GDM1 (cell line): ENCODE measurements around the gene IQCE.

Source experiments
- DNase-seq: peaks from one replicate; lab custom pipeline; 2025; lab: John Stamatoyannopoulos, UW

Gene IQCE

GRCh38 chr7:2635810-2636701 lies 77.3 kb downstream of the IQCE start:
- no peak for DNase-seq

DNA sequence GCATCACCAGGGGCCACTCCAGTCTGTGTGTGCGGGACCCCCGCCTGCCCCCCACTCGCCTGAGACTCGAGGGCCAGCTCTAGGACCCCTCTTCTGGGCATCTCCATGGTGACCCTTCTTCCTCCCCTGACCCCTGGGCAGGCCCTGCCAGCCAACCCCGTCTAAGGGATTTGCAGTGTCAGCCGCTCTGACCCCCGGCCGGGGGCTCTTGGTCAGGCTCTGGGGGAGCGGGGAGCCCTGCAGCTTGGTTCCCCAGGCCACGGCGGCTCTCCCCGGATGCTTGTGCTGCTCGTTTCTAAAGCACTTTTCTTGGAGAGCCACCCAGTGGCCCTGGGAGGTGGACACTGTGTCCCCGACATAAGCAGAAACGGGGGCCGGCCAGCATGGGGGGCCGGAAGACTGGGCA lies 78.3 kb downstream of the IQCE start:
- DNase-seq = no peak

DNA sequence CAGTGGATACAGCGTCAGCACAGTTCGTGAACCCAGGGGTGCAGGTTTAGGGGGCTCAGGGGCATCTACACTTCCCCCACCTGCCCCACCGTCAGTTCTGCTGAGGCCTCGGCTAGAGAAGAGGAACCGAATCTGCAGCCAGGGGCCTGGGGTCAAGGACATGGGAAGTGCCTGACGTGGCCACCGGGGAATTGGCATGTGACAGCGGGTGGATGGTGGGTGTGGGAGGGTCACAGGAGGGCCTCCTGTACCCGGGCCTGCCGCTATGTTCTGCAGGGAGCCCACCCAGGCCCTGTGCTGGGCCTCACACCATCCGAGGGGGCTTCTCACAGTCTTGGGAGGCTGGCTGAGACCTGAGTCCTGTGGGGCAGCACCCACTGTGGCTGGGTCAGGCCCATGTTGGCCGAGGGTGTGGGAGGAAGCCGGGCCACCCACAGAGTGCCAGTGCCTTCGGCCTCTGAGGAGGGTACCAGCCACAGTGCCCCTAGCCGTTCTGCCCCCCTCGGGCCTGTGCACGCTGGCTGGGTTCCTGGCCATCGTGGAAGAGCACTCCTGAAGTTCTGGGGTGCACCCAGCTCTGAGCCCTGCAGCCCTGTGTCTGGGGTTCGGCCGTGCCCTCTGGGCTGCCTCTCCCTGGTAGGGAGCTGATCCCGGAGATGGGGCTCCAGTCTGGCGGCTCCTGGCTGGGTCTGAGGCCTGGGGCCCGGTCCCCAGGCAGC lies 78.9 kb downstream of the IQCE start:
- no peak for DNase-seq

DNA sequence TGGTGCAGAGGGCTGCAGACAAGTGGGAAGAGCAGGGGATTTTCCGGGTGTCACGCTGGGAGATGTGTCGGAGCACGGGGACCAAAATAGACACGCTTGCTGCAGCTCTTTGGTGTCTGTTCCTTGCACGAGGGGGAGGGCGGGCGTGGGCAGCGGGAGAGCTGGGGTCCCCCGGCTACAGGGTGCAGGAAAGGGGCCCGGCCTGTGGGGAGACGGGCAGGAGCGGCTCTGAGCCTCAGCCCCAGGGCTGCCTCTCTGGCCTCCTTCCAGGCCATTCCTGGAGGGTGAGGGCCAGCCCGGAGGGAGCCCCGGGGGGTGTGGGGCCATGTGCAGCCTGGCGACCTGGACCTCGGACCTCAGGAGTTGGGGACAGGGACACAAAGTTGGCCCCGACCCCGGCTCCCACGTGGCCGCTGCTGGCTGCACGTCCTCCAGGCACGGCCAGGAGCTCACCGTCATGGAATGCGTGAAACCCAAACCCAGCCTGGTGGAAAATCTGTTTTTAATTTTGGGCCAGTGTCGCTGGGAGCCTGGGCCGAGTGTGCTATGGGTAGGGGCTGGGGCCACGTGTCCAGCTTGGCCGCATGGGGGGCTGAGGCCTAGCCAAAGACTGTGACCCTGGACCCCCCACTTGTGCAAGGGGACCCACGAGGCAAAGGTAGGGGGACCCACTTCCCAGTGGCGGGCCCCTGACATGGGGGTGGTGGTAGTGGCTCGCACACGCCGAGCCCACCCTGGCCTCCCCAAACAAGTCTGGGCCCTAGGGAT lies 79.6 kb downstream of the IQCE start:
- DNase-seq = no peak

GRCh38 chr7:2639181-2639681 lies 80.5 kb downstream of the IQCE start:
- no peak for DNase-seq

DNA sequence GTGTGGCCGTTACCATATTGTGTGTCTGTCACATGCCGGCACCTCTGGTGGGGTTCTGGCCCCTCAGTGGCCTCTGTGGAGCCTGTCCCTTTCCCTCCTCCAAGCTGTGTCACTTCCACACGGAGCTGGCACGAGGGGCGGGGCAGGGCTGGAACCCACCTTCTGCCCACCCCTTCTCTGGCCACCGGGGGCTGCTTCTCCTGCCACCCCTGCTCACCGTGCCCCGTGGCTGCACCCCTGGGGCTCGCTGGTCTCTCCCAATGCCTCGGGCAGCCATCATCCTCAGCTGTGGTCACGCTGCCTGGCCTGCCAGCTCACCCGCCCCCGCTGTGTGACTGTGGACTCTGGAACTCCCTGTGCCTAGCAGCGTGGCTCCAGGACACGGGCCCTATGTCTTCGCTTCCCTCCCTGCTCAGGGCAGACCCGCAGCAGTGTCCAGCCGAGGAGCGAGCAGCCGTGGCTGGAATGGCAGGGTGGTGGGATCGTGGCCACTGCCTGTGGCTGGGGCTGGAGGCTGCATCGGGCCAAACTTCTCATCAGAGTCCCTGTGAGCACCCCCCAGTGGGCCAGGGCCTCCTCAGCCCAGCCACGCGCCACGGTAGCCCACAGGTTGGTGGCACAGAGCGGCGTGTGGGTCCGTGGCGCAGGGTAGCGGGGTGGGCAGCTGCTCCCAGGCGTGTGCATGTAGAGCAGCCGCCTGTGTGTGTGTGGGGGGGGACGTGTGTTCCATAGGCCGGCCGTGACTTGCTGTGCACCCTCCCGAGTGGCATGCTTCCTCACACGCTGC lies 81.1 kb downstream of the IQCE start:
- no peak for DNase-seq

- DNase-seq = no peak
These were observed 81.7 kb downstream of the IQCE start for GRCh38 chr7:2640482-2640830.

DNA sequence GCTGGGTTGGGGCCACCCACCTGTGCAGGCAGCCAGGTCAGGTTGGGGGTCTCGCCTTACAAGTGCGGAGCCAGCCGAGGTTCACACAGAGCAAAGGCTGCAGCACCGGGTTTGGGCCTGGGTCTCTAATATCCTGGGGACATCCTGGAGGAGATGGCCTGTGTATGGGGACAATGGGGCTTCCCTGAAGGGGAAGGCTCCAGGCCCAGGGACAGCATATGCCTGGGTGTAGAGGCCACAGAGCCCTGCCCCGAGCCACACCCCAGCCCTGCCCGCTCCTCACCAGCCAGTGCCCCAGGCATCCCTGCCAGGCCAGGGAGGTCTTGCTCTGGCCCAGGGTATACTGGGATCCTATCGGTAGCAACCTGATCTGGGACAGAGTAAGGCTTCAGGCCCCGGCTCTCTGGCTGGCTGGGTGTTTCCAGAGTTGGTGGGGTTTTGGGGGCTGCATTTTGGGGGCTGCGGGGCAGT lies 82.1 kb downstream of the IQCE start:
- DNase-seq = no peak

DNA sequence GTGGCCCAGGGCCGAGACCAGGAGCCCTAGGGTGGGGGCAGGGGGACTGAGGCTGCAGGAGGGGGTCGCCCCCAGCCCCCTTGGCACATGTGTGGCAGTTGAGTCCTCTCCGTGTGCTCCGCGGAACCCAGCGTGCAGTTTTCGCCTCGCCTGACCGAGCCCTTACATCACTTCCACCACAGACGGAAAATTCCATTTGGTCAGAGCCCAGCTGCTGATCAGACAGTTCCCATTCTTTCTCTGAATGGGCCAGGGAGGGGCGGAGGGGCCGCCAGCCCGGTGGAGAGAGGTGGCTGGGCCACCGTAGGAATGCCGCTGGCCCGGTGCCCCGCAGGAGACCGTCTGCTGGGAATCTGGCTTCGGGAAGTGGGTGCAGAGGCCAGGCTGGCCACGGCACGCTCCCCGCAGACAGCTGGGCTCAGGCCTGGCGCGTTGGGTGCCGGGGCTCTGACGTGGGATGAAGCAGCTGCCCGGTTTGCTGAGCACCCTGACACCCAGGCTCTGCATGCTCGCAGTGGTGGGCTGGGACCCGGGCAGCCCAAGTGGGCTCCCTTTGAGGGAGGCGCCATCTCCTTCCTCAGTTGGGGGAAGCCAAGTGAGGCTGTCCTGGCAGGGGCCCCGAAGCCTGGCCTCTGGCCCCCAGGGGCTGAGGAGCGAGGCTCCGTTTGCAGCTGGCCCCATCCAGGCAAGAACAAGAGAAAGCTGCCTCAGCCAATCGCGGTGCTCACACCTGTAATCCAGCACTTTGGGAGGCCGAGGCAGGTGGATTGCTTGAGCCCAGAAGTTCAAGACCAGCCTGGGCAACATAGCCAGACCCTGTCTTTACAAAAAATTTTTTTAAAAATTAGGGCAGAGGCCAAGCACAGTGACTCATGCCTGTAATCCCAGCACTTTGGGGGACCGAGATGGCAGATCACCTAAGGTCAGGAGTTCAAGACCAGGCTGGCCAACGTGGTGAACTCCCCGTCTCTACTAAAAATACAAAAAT lies 82.9 kb downstream of the IQCE start:
- DNase-seq = no peak

DNA sequence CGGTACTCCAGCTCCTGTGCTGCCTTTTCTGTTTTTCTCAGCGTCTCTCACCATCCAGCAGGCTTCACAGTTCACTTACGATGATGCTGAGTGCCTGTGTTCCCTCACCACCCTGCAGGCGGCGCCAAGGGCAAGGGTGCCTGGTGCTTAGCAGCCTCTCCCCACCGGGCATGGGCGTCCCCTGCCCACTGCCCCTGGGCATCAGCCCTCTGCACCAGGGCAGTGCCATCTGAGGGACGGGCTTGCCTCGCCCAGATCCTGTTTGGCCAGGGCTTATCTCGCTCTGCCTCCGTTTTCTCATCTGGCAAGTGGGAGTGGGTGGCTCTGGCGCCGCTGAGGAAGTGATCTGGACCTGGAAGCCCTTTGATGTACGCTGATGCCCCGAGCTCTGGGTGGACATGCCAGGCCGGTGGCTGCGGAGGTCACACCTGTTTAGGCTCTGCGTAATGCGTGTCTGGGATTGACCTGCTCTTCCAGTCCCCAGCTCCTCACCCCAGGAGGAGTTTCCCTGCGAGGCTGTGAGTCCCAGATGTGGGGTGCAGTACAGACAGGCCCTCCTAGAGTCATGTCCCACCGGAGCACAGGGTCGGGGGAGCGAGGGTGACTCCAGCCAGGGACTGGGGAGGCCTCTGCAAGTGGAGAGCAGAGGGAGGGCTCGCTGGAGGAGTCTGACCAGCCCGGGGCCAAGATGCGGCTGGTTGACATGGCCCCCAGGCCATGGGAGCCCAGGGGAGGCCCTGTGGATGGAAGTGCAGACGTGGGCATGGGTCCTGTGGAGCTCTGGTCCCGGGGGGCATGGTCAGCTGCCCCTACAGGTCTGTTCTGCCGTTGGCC lies 84.8 kb downstream of the IQCE start:
- no peak for DNase-seq

- no peak for DNase-seq
These were observed 85.4 kb downstream of the IQCE start for GRCh38 chr7:2644220-2644561.

DNA sequence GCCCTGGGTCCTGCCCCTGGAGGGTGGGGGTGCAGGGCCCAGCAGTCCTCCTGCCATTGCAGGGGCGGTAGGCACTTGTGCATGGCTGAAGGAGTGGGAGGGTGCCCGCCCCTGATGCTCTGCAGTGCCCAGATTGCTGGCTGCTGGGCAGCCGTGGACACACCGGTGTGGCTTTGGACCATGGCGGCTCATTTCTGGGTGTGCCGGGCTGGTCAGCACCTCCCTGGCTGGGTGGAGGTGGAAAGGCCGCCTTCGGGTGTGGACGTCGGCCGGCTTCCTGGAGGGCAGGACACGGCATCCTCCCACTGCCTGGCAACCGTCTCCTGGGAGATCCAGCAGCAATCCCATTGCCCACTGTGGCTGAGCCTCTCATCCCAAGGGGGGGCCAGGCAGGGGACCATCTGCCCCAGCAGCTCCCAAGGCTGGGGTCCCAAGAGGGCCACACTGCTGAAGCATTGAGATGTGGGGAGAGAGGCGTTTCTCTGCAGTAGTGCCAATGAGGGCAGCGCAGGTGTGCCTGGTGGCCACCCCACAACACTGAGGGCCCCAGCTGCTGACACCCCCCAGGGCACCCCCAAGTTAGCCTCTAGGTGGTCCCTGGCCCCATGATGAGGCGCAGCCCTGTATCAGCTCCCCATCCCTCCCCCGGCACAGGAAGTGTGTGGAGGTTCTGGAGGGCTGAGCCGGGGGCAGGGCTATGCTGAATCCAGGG lies 85.9 kb downstream of the IQCE start:
- DNase-seq = no peak

- DNase-seq = peak; percentile 66
These were observed 86.6 kb downstream of the IQCE start for GRCh38 chr7:2645274-2645868.

DNA sequence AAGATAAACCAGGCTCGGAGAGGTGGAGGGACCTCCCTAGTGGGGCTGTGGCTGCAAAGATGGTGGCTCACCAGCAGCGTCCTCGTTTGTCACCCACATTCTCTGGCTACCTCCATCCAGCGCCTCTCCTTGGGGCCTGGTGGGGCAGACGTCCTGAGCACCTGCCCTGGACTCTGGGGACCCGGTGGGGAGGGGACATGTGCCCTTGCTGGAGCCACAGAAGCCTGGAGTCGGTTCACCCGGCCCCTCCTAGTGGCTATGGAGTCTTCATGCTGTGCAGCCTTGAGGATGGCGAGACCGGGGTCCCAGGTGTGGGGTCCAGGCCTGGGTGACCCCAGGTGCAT lies 87.5 kb downstream of the IQCE start:
- no peak for DNase-seq

- no peak for DNase-seq
These were observed 88.1 kb downstream of the IQCE start for GRCh38 chr7:2646680-2647571.

DNA sequence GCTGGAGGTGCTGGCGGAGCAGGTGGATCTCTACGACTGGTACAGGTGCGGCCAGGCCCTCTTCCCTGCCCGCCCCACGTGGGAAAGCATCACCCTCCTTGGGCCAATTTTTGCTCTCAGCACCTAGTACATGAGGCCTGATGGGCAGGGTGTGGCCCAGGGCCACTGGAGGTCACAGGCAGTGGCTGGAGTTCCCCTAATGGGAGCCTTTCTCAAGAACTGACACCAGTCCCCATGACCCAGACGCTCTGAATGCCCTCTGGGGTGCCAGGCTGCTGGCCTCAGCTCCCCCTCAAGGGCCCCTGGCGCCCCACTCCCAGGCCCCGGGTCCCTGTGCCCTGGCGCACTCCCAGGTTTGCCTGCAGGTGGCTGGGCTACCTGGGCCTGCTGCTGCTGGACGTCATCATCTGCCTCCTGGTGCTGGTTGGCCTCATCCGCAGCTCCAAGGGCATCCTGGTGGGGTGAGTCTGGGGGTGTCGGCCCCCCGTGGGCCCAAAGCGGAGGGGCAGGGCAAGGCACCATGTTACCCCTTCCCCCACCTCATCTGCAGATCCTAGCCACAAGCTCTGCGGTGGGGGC lies 88.9 kb downstream of the IQCE start:
- no peak for DNase-seq

GRCh38 chr7:2649139-2649838 lies 90.5 kb downstream of the IQCE start:
- DNase-seq = no peak
